Suprapubic skin (tissue), 4 donors: ENCODE measurements around the gene KIF21B. TPM values are rescaled to one million over a fixed set of nuclear protein-coding genes. Genes with fewer than 3 reads are reported as not detected.

Experiments
- DNase-seq, 2 donors: peaks; one replicate each; pipeline ENCODE4 v3.0.0-alpha.2; 2019; ENCODE audit warnings: low spot score in 2 of 2
- H3K27ac ChIP-seq: fragments of 200-600 bp; sonication (generic); one replicate; pipeline ENCODE4 v1.5.1; 2019
- H3K27me3 ChIP-seq: fragments of 200-600 bp; sonication (generic); one replicate; pipeline ENCODE4 v1.5.1; 2019
- H3K36me3 ChIP-seq: fragments of 200-600 bp; sonication (generic); one replicate; pipeline ENCODE4 v1.5.1; 2019
- H3K4me1 ChIP-seq: fragments of 200-600 bp; sonication (generic); one replicate; pipeline ENCODE4 v1.5.1; 2019
- H3K4me3 ChIP-seq: fragments of 200-600 bp; sonication (generic); one replicate; pipeline ENCODE4 v1.5.1; 2019; ENCODE audit warnings: mild to moderate bottlenecking
- H3K9me3 ChIP-seq: fragments of 200-600 bp; sonication (generic); one replicate; pipeline ENCODE4 v1.5.1; 2019
- CTCF ChIP-seq, 2 donors: fragments of 200-600 bp in 1 of 2; fragments of 450-650 bp in 1 of 2; sonication (generic) in 1 of 2; IDR thresholded peaks; one replicate each; pipeline ENCODE4 v1.5.1; 2016 to 2019; ENCODE audit warnings: antibody characterized with exemption in 2 of 2, mild to moderate bottlenecking in 1 of 2, moderate library complexity in 1 of 2
- EP300 ChIP-seq: sonication (generic); formaldehyde crosslinking; IDR thresholded peaks from one replicate; pipeline ENCODE4 v1.6.1; 2017; ENCODE audit warnings: antibody characterized with exemption
- POLR2A ChIP-seq, 2 donors: fragments of 450-650 bp; IDR thresholded peaks; one replicate each; pipeline ENCODE4 v1.6.1; 2017; ENCODE audit warnings: antibody characterized with exemption in 2 of 2, mild to moderate bottlenecking in 2 of 2, moderate library complexity in 2 of 2
- POLR2AphosphoS5 ChIP-seq, 3 donors: sonication (generic); formaldehyde crosslinking; IDR thresholded peaks; one replicate each; pipeline ENCODE4 v1.6.1; 2017; ENCODE audit warnings: antibody characterized with exemption in 3 of 3
- WGBS: methylation state at CpG from one replicate; pipeline ENCODE4 v1.1.5; 2018; 5-methylcytosine and 5-hydroxymethylcytosine counted together
- total RNA-seq, 4 donors: library from RNA; depleted of rRNA; stranded (reverse); fragments of >200 nt; gene quantifications; one replicate each; pipeline ENCODE4 v1.1.0, GENCODE V29; 2016

KIF21B gene
- total RNA-seq, 4 donors from 2014 or later: 0.65 to 2.3 (median 1.1) TPM

GRCh38 chr1:200960236-200960947 is 63.1 kb downstream of the KIF21B start:
- DNase-seq: peak in 1 of 2 donors; percentile 14

GRCh38 chr1:200959411-200959921 is 64.0 kb downstream of the KIF21B start:
- Histone ChIP-seq H3K36me3 (no peaks in the 10 kb centered on the region), H3K9me3 (no peaks in the 10 kb centered on the region), H3K27ac (no peak overlapping the region), H3K4me1 (peaks cover 9% of the 10 kb centered on the region), H3K27me3 (no peaks in the 10 kb centered on the region), H3K4me3 (no peak overlapping the region)
- DNase-seq: no peak
- TF ChIP-seq POLR2A (IDR thresholded peaks at IDR 0.05) (no peak), CTCF (IDR thresholded peaks at IDR 0.05) (no peak), POLR2AphosphoS5 (IDR thresholded peaks at IDR 0.05) (no peak), EP300 (no peak)
- WGBS: 84% methylated on average over 14 of the region's 15 CpGs

More at GRCh38 chr1:200960236-200960947, 63.1 kb downstream of the KIF21B start:
- H3K27me3 ChIP-seq: no peaks in the 10 kb centered on the region
- peaks cover 17% of the 10 kb centered on the region for H3K4me1 ChIP-seq
- H3K36me3 ChIP-seq: no peaks in the 10 kb centered on the region
- no peak overlapping the region for H3K27ac ChIP-seq
- no peak overlapping the region for H3K4me3 ChIP-seq
- H3K9me3 ChIP-seq: no peaks in the 10 kb centered on the region
- WGBS: 70% methylated on average over 9 of the region's 9 CpGs
- TF ChIP-seq CTCF (IDR thresholded peaks at IDR 0.05) (no peak), EP300 (no peak), POLR2A (IDR thresholded peaks at IDR 0.05) (no peak), POLR2AphosphoS5 (IDR thresholded peaks at IDR 0.05) (no peak)

GRCh38 chr1:200958597-200958996 is 64.9 kb downstream of the KIF21B start:
- Histone ChIP-seq H3K36me3 (no peaks in the 10 kb centered on the region), H3K27me3 (no peaks in the 10 kb centered on the region), H3K27ac (no peak overlapping the region), H3K4me1 (peaks cover 9% of the 10 kb centered on the region), H3K4me3 (no peak overlapping the region), H3K9me3 (no peaks in the 10 kb centered on the region)
- 89% methylated on average over 11 of the region's 11 CpGs for WGBS
- DNase-seq: no peak
- no peak for TF ChIP-seq POLR2AphosphoS5 (IDR thresholded peaks at IDR 0.05)
- TF ChIP-seq CTCF (IDR thresholded peaks at IDR 0.05): no peak
- no peak for TF ChIP-seq EP300
- no peak for TF ChIP-seq POLR2A (IDR thresholded peaks at IDR 0.05)

- H3K27ac ChIP-seq: no peak overlapping the region
- H3K36me3 ChIP-seq: no peaks in the 10 kb centered on the region
- no peaks in the 10 kb centered on the region for H3K27me3 ChIP-seq
- DNase-seq: no peak
- no peaks in the 10 kb centered on the region for H3K9me3 ChIP-seq
- 72% methylated on average over 3 of the region's 3 CpGs for WGBS
- no peaks in the 10 kb centered on the region for H3K4me1 ChIP-seq
- TF ChIP-seq POLR2AphosphoS5 (IDR thresholded peaks at IDR 0.05) (no peak), EP300 (no peak), CTCF (IDR thresholded peaks at IDR 0.05) (no peak), POLR2A (IDR thresholded peaks at IDR 0.05) (no peak)
- H3K4me3 ChIP-seq: no peak overlapping the region
These were observed 69.1 kb downstream of the KIF21B start for GRCh38 chr1:200954434-200954833.

- H3K4me1 ChIP-seq: no peaks in the 10 kb centered on the region
- H3K27ac ChIP-seq: no peak overlapping the region
- TF ChIP-seq EP300: no peak
- TF ChIP-seq POLR2A (IDR thresholded peaks at IDR 0.05): no peak
- TF ChIP-seq POLR2AphosphoS5 (IDR thresholded peaks at IDR 0.05): no peak
- no peak for TF ChIP-seq CTCF (IDR thresholded peaks at IDR 0.05)
- H3K27me3 ChIP-seq: no peaks in the 10 kb centered on the region
- no peak overlapping the region for H3K4me3 ChIP-seq
- H3K36me3 ChIP-seq: no peaks in the 10 kb centered on the region
- no peak for DNase-seq
- WGBS: 71% methylated on average over 2 of the region's 2 CpGs
- H3K9me3 ChIP-seq: peaks cover 10% of the 10 kb centered on the region
These were observed 72.5 kb downstream of the KIF21B start for GRCh38 chr1:200951016-200951415.
